ENCODE measurements around the gene SYNPO.

The SYNPO gene

DNA sequence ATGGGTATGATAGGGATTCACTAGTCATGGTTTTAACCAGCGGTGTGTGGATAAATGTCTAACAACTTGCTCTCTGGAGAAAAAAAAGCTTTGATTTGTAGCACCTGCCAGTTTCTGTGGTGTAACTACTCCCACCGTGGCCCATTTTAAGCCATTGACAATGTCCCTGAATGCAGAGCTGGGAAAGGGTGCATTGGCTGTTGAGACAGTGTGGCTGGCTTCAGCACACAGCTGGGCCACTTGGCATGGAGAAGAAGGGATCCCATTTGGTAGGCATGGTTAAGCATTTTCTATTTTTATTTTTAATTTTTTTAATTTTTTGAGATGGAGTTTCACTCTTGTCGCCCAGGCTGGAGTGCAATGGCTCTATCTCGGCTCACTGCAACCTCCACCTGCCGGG is 31.5 kb upstream of the SYNPO start:
- DNase-seq (ENCODE audit: low read depth): no peak

DNA sequence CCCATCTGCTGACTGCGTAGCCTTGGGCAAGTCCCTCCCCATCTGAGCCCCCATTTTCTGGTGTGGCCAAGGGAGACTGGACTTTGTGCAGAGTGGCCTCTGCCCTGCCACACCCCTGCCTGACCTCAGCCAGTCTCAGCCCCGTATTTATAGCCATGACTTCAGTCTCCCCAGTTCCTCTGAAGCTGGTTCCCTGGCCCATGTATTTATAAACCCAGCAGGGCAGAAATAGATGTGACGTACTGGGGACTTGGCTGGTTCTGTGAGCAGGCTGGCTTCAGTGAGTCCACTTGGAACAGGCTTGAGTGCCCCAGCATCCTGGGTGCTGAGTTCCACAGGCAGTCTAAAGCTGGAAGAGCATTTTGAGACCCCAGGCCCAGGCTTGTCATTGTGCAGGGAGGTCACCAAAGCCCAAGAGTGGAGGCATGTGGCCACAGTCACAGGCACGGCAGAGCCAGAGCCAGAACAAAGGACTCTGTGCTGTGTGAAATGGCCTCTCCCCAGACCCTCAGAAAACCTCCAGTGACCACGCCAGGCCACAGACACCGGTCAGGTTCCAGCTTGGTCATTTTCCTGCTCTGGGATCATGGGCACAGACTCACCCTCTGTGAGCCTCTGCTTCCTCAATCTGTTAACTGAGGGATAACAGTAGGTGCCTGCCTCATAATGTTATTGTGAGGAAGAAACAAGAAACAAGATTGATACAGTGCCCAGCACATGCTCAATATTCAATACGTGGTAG is 30.4 kb upstream of the SYNPO start:
- no peak for DNase-seq (ENCODE audit: low read depth)

DNA sequence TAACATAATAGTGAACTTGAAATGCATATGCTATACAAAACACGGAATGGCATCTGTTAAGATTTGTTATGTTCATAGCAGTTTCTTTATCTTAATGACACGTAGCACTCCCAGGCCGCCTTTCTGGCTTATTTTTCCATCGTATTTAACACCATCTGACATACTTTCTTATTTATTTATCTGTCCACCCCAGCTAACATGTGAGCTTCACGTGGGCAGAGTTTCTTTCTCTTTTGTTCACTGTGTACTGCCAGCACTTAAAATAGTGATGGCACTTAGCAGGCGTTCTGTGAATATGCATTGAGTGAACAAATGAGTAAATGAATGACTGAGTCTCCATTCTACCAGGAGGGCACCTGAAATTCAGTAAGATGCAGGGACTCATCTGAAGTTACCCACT is 29.4 kb upstream of the SYNPO start:
- no peak for DNase-seq (ENCODE audit: low read depth)

GRCh38 chr5:150612405-150612804 is 28.1 kb upstream of the SYNPO start:
- no peak for DNase-seq (ENCODE audit: low read depth)

DNA sequence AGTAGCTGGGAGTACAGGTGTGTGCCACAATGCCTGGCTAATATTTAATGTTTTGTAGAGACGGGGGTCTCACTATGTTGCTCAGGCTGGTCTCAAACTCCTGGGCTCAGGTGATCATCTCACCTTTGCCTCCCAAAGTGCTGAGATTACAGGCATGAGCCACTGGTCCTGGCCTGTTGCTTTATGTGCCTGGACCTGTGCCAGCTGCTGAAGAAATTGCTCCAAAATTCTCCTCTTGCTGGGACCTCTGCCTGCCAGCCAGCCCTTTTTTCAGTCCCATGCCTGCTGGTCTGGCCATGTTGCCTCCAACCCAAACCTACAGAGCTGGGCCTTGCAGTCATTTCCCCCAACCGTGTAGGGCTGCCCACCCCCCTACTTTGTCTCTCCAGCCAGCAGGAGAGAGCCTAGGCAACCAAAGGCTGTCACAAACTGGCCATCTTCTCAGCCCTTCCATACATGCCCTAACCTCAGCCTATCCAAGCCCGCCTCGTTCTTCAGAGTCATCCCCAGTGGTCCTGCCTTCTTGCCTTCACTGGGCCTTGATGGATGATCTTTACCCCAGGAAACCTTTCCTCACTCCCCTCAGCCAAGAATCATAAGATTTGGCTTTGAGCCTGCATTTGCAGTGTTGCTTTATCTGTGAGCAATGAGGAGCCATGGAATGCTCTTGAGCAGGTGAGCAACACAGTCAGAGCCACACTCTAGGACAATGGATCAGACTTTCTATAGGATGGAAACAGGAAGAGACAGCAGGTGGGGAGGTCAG is 27.4 kb upstream of the SYNPO start:
- no peak for DNase-seq (ENCODE audit: low read depth)

GRCh38 chr5:150613991-150614660 is 26.3 kb upstream of the SYNPO start:
- DNase-seq (ENCODE audit: low read depth): no peak

DNA sequence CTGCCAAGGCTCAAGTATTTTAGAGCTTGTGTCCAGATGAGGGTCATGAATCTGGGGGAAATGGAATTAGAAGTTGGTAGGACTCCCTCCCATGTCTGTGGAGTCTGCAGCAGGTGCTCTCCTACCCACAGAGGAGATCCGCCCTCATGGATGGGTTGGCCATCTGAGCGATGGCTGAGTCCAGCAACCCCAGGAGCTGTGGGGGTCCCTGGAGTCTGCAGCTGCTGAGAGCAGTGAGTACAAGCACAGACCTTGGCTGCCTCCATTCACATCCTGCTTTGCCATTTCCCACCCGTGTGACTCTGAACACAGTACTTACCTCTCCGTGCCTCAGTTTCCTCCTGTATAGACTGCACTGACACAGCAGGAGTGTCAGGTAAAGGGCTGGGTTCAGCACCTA is 25.8 kb upstream of the SYNPO start:
- no peak for DNase-seq (ENCODE audit: low read depth)

DNA sequence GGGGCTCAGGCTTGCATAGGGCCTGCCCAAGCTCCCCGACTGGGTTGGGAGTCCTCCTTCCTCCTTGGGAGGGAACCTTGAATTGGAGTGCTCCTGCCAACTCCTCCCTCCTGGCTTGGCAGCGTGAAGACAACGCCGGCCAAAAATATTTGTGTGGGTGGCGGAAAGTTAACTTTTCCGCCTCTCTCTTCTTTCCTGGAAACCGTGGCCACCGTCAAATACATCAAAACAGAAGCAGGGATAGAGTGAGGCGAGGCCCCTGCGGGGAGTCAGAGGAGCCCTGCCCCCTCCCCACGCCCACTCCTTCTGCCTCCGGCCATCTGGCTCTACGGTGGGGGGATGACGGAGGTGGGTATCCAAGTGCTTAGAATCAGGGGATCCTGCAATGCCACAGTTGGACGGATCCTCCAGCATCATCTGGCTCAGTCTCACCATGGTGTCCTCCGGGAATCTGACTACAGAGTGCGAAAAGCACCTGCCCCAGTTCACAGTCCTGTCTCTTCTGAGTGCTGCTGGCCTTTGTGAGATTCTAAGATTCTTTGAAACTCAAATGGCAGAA is 25.2 kb upstream of the SYNPO start:
- no peak for DNase-seq (ENCODE audit: low read depth)

GRCh38 chr5:150616024-150616470 is 24.4 kb upstream of the SYNPO start:
- DNase-seq (ENCODE audit: low read depth): no peak

DNA sequence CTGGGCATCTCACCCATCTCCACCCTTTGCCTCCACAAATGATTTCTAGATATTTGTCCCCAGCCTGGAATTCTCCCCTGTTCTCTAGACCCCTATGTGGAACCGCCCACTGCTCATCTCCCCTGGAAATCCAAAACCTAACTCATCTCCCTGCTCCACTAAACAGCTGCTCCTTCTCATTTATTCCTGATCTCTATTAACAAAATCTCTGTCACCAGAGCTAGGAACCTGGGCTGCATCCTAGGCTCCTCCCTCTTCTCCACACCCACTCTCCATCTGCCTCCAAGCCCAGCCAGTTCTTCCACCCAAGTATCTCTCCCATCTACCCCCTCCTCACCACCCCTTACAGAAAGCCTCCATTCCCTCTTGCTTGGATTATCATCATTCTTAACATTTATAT is 24.0 kb upstream of the SYNPO start:
- DNase-seq (ENCODE audit: low read depth): no peak

GRCh38 chr5:150618163-150618562 is 22.3 kb upstream of the SYNPO start:
- DNase-seq (ENCODE audit: low read depth): no peak

- DNase-seq (ENCODE audit: low read depth): no peak
Observed at GRCh38 chr5:150618588-150619281, 21.7 kb upstream of the SYNPO start.

- no peak for DNase-seq (ENCODE audit: low read depth)
Observed at GRCh38 chr5:150619359-150620230, 20.9 kb upstream of the SYNPO start.

DNA sequence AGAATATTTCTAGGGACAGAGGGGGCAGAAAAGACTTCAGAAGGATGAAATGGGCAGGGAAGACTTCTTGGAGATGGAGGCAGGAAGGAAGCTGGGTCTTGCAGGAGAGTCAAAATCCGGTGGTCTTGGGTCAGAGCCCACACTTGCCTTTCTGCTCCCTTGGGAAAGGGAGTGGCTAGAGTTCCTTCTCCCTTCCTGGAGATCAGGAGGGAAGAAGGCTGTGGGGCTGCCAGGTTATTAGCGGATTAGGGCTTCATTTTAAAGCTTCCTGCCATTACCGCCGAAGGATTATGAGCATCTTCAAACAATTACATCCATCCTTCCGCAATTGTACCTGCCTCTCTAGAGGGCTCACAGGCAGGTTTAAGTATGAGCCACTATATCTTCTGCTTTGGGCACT is 19.2 kb upstream of the SYNPO start:
- DNase-seq (ENCODE audit: low read depth): no peak

DNA sequence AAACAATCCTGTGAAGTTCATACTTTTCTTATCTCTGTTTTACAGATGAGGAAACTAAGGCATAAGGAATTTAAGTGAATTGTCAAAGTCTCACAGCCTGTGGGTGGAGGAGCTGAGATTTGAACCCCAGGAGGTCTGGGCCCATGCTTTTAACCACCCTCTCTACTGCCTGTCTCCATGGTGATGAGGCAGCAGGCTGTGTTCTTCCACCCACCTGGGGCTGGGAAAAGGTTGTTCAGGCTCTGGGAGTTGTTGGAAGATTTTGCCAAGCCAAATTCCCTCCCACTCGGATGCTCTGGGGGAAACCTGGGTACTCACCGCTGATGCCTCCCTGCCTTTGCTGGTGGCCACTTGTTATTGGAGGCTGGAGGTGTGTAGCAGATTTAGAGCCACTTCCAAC is 18.3 kb upstream of the SYNPO start:
- no peak for DNase-seq (ENCODE audit: low read depth)

- DNase-seq (ENCODE audit: low read depth): no peak
Observed at GRCh38 chr5:150623152-150623877, 17.1 kb upstream of the SYNPO start.

DNA sequence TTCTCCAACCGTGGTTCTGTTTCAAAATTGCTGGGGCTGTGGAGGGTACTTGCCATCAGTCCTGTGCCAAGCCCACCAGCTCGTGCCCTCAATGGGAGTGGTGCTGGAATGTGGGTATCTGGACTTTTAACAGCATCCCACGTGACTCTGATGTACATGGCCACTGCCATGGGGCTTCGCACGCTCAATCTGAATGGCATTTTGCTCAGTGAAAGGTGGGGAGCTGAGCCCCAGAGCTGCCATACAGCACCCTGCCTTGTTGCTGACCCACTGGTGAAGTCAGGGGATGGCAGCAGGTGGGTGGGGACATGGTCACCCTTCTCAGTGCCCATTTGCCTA is 16.6 kb upstream of the SYNPO start:
- no peak for DNase-seq (ENCODE audit: low read depth)

- no peak for DNase-seq (ENCODE audit: low read depth)
Observed at GRCh38 chr5:150624334-150625163, 15.9 kb upstream of the SYNPO start.

- DNase-seq (ENCODE audit: low read depth): no peak
Observed at GRCh38 chr5:150625164-150625535, 15.3 kb upstream of the SYNPO start.
